Measurements from ENCODE around the gene CD47. TPM values are rescaled to one million over a fixed set of nuclear protein-coding genes. Genes with fewer than 3 reads are reported as not detected.

Gene CD47
- total RNA-seq, 5 donors from 2014 or later (not counting 1 experiment from before 2014, with no cell fraction given) = 154 to 186 (median 161) TPM

DNA sequence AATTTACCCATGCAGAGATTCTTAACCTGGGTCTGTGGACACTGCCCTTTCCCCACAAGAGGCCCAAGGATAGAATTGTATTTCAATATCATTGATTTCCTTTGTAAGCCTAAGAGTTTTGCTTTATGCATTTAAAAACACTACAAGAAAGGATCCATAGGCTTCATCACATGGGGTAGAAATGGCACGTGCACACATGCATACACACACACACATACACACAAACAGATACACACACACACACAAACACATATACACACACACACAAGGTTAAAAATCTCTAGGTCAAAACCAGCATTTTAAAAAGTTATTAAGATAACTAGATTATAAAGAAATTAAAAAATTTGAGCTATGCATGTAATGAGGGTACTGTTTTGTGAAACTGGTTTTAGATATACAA, 35.5 kb upstream of the CD47 start:
- Histone ChIP-seq H3K36me3 (ENCODE audit: control insufficient read depth in 2 of 2, extremely low read depth in 1 of 2, insufficient read depth in 1 of 2, low read length in 1 of 2) (no peaks in the 10 kb centered on the region), H3K27me3 (replicated peaks in 1 of 2; ENCODE audit: control insufficient read depth in 2 of 2, extremely low read depth in 1 of 2, insufficient read depth in 2 of 2, low read length in 1 of 2) (no peaks in the 10 kb centered on the region), H3K27ac (ENCODE audit: low read length) (peak overlapping the region; percentile 98), H3K4me3 (ENCODE audit: control insufficient read depth in 1 of 2, extremely low read depth in 1 of 2, low read length in 1 of 2) (peak overlapping the region; percentile 51 to 78), H3K4me1 (ENCODE audit: control insufficient read depth in 1 of 2, extremely low read depth in 1 of 2, insufficient read depth in 2 of 2, low read length in 2 of 2) (peaks cover 47 to 50% of the 10 kb centered on the region in 2 experiments), H3K9me3 (peaks cover 2% of the 10 kb centered on the region)
- peak overlapping the region; percentile 79 to 82 (median 81) for H3K4me3 Mint-ChIP-seq
- peaks cover 76 to 83% (median 83%) of the 10 kb centered on the region in 3 donors for H3K4me1 Mint-ChIP-seq
- peak in 1 of 35 experiments; percentile 11 for DNase-seq
- peaks cover 24% of the 10 kb centered on the region for H3K36me3 Mint-ChIP-seq
- peaks cover 0 to 7% (median 0%) of the 10 kb centered on the region in 3 donors for H3K9me3 Mint-ChIP-seq
- ATAC-seq (replicated peaks in 1 of 4) = no peak
- no CpG with 5 or more reads among the region's 1 CpG for WGBS (ENCODE audit: insufficient coverage)
- H3K27ac Mint-ChIP-seq = peak overlapping the region; percentile 95 to 97
- no peaks in the 10 kb centered on the region for H3K27me3 Mint-ChIP-seq
- ChIA-PET POLR2A (interaction anchor here (0.6 to 2.7 kb wide), 9 partner anchors 8 to 195 kb away, joined by 3 to 22 read pairs (median 6); partner anchors contain the start of gene IFT57 (in 1 of the 2)), CTCF (interaction anchor here (0.6 to 1.8 kb wide), 6 partner anchors 27 to 352 kb away, joined by 3 to 6 read pairs (median 3); no protein-coding TSS in a partner anchor)

DNA sequence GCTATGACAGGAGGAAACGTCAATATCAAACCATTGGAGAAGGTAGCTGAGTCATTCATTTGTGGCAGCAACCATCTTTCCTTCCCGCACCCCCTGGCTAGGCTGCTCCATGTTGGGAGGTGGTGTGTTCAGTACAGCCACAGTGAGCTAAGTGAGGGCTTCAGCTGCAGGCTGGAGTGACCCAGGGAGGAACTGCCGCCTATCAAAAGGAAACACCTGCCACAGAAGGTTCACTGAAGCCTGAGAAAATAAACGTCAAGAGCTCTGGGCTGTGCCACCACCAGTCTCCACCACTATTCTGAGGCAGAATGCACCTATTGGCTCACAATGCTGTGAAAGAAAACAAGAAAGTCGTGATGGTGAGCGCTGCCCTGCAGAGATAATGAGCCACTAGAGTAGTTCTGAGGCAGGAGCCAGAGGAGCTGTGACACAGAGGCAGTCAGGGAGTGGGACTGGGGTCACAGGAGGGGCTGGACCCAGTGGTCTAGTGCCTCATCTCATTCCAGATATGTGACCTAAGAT, 34.8 kb upstream of the CD47 start:
- peak overlapping the region; percentile 95 to 97 for H3K27ac Mint-ChIP-seq
- POLR2A ChIA-PET = interaction anchor here (0.7 to 2.7 kb wide), 9 partner anchors 9 to 195 kb away, joined by 3 to 22 read pairs (median 6); partner anchors contain the start of gene IFT57 (in 1 of the 2)
- Histone ChIP-seq H3K4me3 (ENCODE audit: control insufficient read depth in 1 of 2, extremely low read depth in 1 of 2, low read length in 1 of 2) (peak overlapping the region; percentile 51 to 78), H3K9me3 (peaks cover 2% of the 10 kb centered on the region), H3K27ac (ENCODE audit: low read length) (peak overlapping the region; percentile 98), H3K36me3 (ENCODE audit: control insufficient read depth in 2 of 2, extremely low read depth in 1 of 2, insufficient read depth in 1 of 2, low read length in 1 of 2) (no peaks in the 10 kb centered on the region), H3K4me1 (ENCODE audit: control insufficient read depth in 1 of 2, extremely low read depth in 1 of 2, insufficient read depth in 2 of 2, low read length in 2 of 2) (peaks cover 47 to 50% of the 10 kb centered on the region in 2 experiments), H3K27me3 (replicated peaks in 1 of 2; ENCODE audit: control insufficient read depth in 2 of 2, extremely low read depth in 1 of 2, insufficient read depth in 2 of 2, low read length in 1 of 2) (no peaks in the 10 kb centered on the region)
- peak; percentile 40 to 84 (median 65) for DNase-seq
- H3K36me3 Mint-ChIP-seq = peaks cover 16% of the 10 kb centered on the region
- H3K9me3 Mint-ChIP-seq = peaks cover 0 to 7% (median 0%) of the 10 kb centered on the region in 3 donors
- CTCF ChIA-PET = interaction anchor here (0.5 to 1.4 kb wide), 8 partner anchors 28 to 352 kb away, joined by 3 to 6 read pairs (median 3); no protein-coding TSS in a partner anchor
- no peaks in the 10 kb centered on the region for H3K27me3 Mint-ChIP-seq
- WGBS (ENCODE audit: insufficient coverage) = 0% methylated on average over 4 of the region's 6 CpGs
- peak overlapping the region; percentile 79 to 82 (median 81) for H3K4me3 Mint-ChIP-seq
- peak; percentile 54 to 71 (median 58) for ATAC-seq (replicated peaks in 1 of 4)
- H3K4me1 Mint-ChIP-seq = peaks cover 74 to 82% (median 75%) of the 10 kb centered on the region in 3 donors

DNA sequence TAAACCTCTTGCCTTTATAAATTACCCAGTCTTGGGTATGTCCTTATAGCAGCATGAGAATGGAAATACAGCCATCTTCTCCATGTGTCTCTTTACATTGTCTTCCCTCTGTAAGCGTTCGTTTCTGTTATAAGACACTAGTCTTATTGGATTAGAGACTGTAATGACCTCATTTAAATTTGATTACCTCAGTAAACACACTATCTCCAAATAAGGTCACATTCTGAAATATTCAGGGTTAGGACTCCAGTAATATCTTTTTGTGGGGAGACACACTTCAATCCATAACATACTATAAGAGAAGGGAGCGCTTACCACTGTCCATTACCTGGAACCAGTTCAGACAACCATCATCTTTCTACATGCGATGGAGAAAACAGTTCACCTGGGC, 34.3 kb upstream of the CD47 start:
- DNase-seq (no peak), ATAC-seq (replicated peaks in 1 of 4) (peak; percentile 3 to 46 (median 4))
- Mint-ChIP-seq H3K27ac (peak overlapping the region; percentile 95 to 97), H3K4me1 (peaks cover 69 to 78% (median 71%) of the 10 kb centered on the region in 3 donors), H3K36me3 (peaks cover 14% of the 10 kb centered on the region), H3K27me3 (no peaks in the 10 kb centered on the region), H3K4me3 (peak overlapping the region; percentile 79 to 82 (median 81)), H3K9me3 (peaks cover 0 to 7% (median 0%) of the 10 kb centered on the region in 3 donors)
- no peaks in the 10 kb centered on the region for H3K36me3 ChIP-seq (ENCODE audit: control insufficient read depth in 2 of 2, extremely low read depth in 1 of 2, insufficient read depth in 1 of 2, low read length in 1 of 2)
- H3K9me3 ChIP-seq = peaks cover 2% of the 10 kb centered on the region
- ChIA-PET CTCF (interaction anchor here (0.5 to 1.4 kb wide), 7 partner anchors 29 to 353 kb away, joined by 3 to 6 read pairs (median 3); no protein-coding TSS in a partner anchor), POLR2A (interaction anchor here in 1 of 2 donors (1.0 to 2.7 kb wide), 4 partner anchors 9 to 98 kb away, joined by 4 to 22 read pairs (median 6); partner anchors contain the start of gene IFT57)
- peak overlapping the region; percentile 51 to 78 for H3K4me3 ChIP-seq (ENCODE audit: control insufficient read depth in 1 of 2, extremely low read depth in 1 of 2, low read length in 1 of 2)
- no CpG with 5 or more reads among the region's 4 CpGs for WGBS (ENCODE audit: insufficient coverage)
- H3K4me1 ChIP-seq (ENCODE audit: control insufficient read depth in 1 of 2, extremely low read depth in 1 of 2, insufficient read depth in 2 of 2, low read length in 2 of 2) = peaks cover 46 to 50% of the 10 kb centered on the region in 2 experiments
- H3K27ac ChIP-seq (ENCODE audit: low read length) = peak overlapping the region; percentile 98
- no peaks in the 10 kb centered on the region for H3K27me3 ChIP-seq (replicated peaks in 1 of 2; ENCODE audit: control insufficient read depth in 2 of 2, extremely low read depth in 1 of 2, insufficient read depth in 2 of 2, low read length in 1 of 2)

DNA sequence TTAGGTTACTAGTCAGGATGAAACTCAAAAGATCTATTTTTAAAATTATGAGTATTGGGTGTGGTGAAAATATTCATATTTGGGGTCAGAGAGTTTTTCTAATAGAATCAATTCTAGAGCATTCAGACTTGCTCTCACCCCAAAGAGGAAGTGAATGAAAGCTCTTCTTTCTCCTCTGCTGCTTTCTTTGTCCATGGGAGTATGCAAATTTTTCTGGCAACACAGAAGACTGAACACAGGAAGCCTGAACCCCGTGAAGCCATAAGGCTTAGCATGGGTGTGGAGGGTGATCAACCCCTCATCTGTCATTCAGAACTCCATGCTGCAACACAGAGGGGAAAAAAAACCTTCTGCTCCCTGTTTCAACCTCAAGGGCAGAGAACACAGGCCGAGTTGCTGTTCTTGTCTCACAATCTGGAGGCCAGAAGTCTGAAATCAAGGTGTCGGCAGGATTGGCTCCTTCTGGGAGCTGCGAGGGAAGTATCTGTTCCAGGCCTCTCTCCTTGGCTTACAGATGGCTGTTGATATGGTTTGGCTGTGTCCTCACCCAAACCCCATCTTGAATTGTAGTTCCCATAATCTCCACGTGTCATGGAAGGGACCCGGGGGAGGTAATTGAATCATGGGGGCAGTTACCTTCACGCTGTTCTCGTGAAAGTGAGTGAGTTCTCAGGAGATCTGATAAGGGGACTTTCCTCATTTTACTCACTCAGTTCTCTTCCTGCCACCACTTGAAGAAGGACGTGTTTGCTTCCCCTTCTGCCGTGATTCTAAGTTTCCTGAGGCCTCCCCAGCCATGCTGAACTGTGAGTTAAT, 33.7 kb upstream of the CD47 start:
- no CpG with 5 or more reads among the region's 10 CpGs for WGBS (ENCODE audit: insufficient coverage)
- ATAC-seq (replicated peaks in 1 of 4) (peak; percentile 40 to 70 (median 46)), DNase-seq (peak; percentile 25 to 87 (median 59))
- Histone ChIP-seq H3K36me3 (ENCODE audit: control insufficient read depth in 2 of 2, extremely low read depth in 1 of 2, insufficient read depth in 1 of 2, low read length in 1 of 2) (no peaks in the 10 kb centered on the region), H3K27ac (ENCODE audit: low read length) (peak overlapping the region; percentile 98), H3K4me1 (ENCODE audit: control insufficient read depth in 1 of 2, extremely low read depth in 1 of 2, insufficient read depth in 2 of 2, low read length in 2 of 2) (peaks cover 45 to 52% of the 10 kb centered on the region in 2 experiments), H3K27me3 (replicated peaks in 1 of 2; ENCODE audit: control insufficient read depth in 2 of 2, extremely low read depth in 1 of 2, insufficient read depth in 2 of 2, low read length in 1 of 2) (no peaks in the 10 kb centered on the region), H3K4me3 (ENCODE audit: control insufficient read depth in 1 of 2, extremely low read depth in 1 of 2, low read length in 1 of 2) (peak overlapping the region; percentile 17 to 51), H3K9me3 (peaks cover 2% of the 10 kb centered on the region)
- peak overlapping the region; percentile 79 to 82 (median 81) for H3K4me3 Mint-ChIP-seq
- ChIA-PET POLR2A (interaction anchor here (0.6 to 2.7 kb wide), 6 partner anchors 31 to 682 kb away, joined by 3 to 22 read pairs (median 3); partner anchors contain the start of gene IFT57 (in 1 of the 2)), CTCF (interaction anchor here in 1 of 2 donors (0.6 to 1.3 kb wide), 3 partner anchors 32 to 35 kb away, joined by 4 to 5 read pairs (median 5); no protein-coding TSS in a partner anchor)
- peaks cover 11% of the 10 kb centered on the region for H3K36me3 Mint-ChIP-seq
- H3K27me3 Mint-ChIP-seq = no peaks in the 10 kb centered on the region
- H3K9me3 Mint-ChIP-seq = peaks cover 0 to 7% (median 0%) of the 10 kb centered on the region in 3 donors
- H3K27ac Mint-ChIP-seq = peak overlapping the region; percentile 95 to 97
- H3K4me1 Mint-ChIP-seq = peaks cover 68 to 78% (median 70%) of the 10 kb centered on the region in 3 donors

DNA sequence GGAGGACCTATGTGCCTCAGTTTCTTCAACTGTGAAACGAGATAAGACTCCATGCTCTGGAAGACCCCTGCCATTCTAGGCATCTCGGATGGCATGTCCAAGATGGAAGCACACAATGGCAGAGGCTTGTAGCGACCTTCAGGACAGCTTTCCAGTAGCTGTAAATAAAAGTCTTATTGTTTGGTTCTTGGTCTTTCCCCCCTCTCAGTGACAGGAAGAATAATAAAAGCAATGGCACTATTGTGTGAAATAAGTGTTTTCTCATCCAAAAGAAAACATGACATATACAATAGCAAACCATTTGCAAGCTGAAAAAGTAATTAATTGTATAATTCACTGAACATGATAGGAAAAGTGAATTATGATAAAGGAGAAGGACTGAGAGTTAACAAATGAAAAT, 32.5 kb upstream of the CD47 start:
- H3K27ac ChIP-seq (ENCODE audit: low read length) = no peak overlapping the region
- Mint-ChIP-seq H3K27ac (peak overlapping the region; percentile 80 to 95), H3K9me3 (peaks cover 0 to 3% (median 0%) of the 10 kb centered on the region in 3 donors), H3K4me1 (peaks cover 58 to 75% (median 68%) of the 10 kb centered on the region in 3 donors), H3K27me3 (no peaks in the 10 kb centered on the region), H3K36me3 (peaks cover 6% of the 10 kb centered on the region), H3K4me3 (peak overlapping the region in 1 of 3 donors; percentile 79)
- POLR2A ChIA-PET = interaction anchor here in 1 of 2 donors (1.4 kb wide), 1 partner anchor 100 kb away, joined by 5 read pairs; the partner anchor contains the start of gene IFT57
- no peaks in the 10 kb centered on the region for H3K27me3 ChIP-seq (replicated peaks in 1 of 2; ENCODE audit: control insufficient read depth in 2 of 2, extremely low read depth in 1 of 2, insufficient read depth in 2 of 2, low read length in 1 of 2)
- no peaks in the 10 kb centered on the region for H3K36me3 ChIP-seq (ENCODE audit: control insufficient read depth in 2 of 2, extremely low read depth in 1 of 2, insufficient read depth in 1 of 2, low read length in 1 of 2)
- CTCF ChIA-PET = interaction anchor here in 1 of 2 donors (1.3 kb wide), 1 partner anchor 31 kb away, joined by 5 read pairs; no protein-coding TSS in a partner anchor
- no peak for ATAC-seq (replicated peaks in 1 of 4)
- DNase-seq = no peak
- H3K4me3 ChIP-seq (ENCODE audit: control insufficient read depth in 1 of 2, extremely low read depth in 1 of 2, low read length in 1 of 2) = no peak overlapping the region
- H3K9me3 ChIP-seq = peaks cover 2% of the 10 kb centered on the region
- peaks cover 39 to 46% of the 10 kb centered on the region in 2 experiments for H3K4me1 ChIP-seq (ENCODE audit: control insufficient read depth in 1 of 2, extremely low read depth in 1 of 2, insufficient read depth in 2 of 2, low read length in 2 of 2)
- WGBS (ENCODE audit: insufficient coverage) = 100% methylated on average over 2 of the region's 3 CpGs
